Measurements from ENCODE around the gene UBE4B. TPM values are rescaled to one million over a fixed set of nuclear protein-coding genes. Genes with fewer than 3 reads are reported as not detected.
A peak's percentile ranks its signal among the peaks of the same experiment; 100 is the strongest.
"Not testable (repeated sequence)": the region's sequence is repeated elsewhere in the genome, so short reads cannot be mapped to it uniquely, and the experiment has no call there.

Gene UBE4B
- total RNA-seq, 2 donors from 2014 or later, result 62.7 to 73.3 TPM

GRCh38 chr1:10071640-10072039, 38.9 kb downstream of the UBE4B start:
- peak overlapping the region; percentile 45 for H3K27ac Mint-ChIP-seq
- WGBS, 2 experiments (ENCODE audit: insufficient coverage in 1 of 2, insufficient read length in 1 of 2), result 88 to 90% methylated on average over 3 to 4 of the region's 6 CpGs

GRCh38 chr1:10073371-10073770, 40.6 kb downstream of the UBE4B start:
- H3K9ac ChIP-seq (ENCODE audit: extremely low read depth, low read length, poor library complexity, severe bottlenecking); H3K9me3 Mint-ChIP-seq; H3K4me3 Mint-ChIP-seq; H3K4me1 ChIP-seq (ENCODE audit: control insufficient read depth, insufficient read depth, low read length); H3K27me3 ChIP-seq (ENCODE audit: control insufficient read depth, insufficient read depth, low read length, poor library complexity, severe bottlenecking); H3K4me3 ChIP-seq (ENCODE audit: low read length); H3K27ac ChIP-seq (ENCODE audit: low read depth, low read length); DNase-seq; H3K9me3 ChIP-seq (ENCODE audit: control insufficient read depth, low read length); H3K27me3 Mint-ChIP-seq (ENCODE audit: insufficient read depth); H3K4me1 Mint-ChIP-seq; H3K36me3 ChIP-seq (ENCODE audit: control insufficient read depth, insufficient read depth, low read length): not testable (repeated sequence)
- Mint-ChIP-seq H3K27ac (peak overlapping the region; percentile 3), H3K36me3 (ENCODE audit: low read depth) (peaks cover 26% of the 10 kb centered on the region)
- 83 to 92% methylated on average over 4 to 7 of the region's 7 CpGs for WGBS, 2 experiments (ENCODE audit: insufficient coverage in 1 of 2, insufficient read length in 1 of 2)

More at GRCh38 chr1:10071640-10072039, 38.9 kb downstream of the UBE4B start:
- H3K4me3 ChIP-seq (ENCODE audit: low read length), result no peak overlapping the region
- peaks cover 4% of the 10 kb centered on the region for H3K36me3 ChIP-seq (ENCODE audit: control insufficient read depth, insufficient read depth, low read length)
- no peaks in the 10 kb centered on the region for H3K27me3 ChIP-seq (ENCODE audit: control insufficient read depth, insufficient read depth, low read length, poor library complexity, severe bottlenecking)
- H3K9ac ChIP-seq (ENCODE audit: extremely low read depth, low read length, poor library complexity, severe bottlenecking), result no peak overlapping the region
- Mint-ChIP-seq H3K9me3 (no peaks in the 10 kb centered on the region), H3K4me3 (no peak overlapping the region), H3K4me1 (no peaks in the 10 kb centered on the region), H3K36me3 (ENCODE audit: low read depth) (peaks cover 22% of the 10 kb centered on the region), H3K27me3 (ENCODE audit: insufficient read depth) (no peaks in the 10 kb centered on the region)
- no peaks in the 10 kb centered on the region for H3K4me1 ChIP-seq (ENCODE audit: control insufficient read depth, insufficient read depth, low read length)
- no peak for TF ChIP-seq CTCF (conservative IDR thresholded peaks at IDR 0.05)
- no peak for DNase-seq
- no peaks in the 10 kb centered on the region for H3K9me3 ChIP-seq (ENCODE audit: control insufficient read depth, low read length)
- no peak overlapping the region for H3K27ac ChIP-seq (ENCODE audit: low read depth, low read length)

- H3K27ac Mint-ChIP-seq, result peak overlapping the region; percentile 21
- no peaks in the 10 kb centered on the region for H3K4me1 Mint-ChIP-seq
- H3K9me3 Mint-ChIP-seq, result no peaks in the 10 kb centered on the region
- H3K4me3 Mint-ChIP-seq, result no peak overlapping the region
- no peak for DNase-seq
- Histone ChIP-seq H3K36me3 (ENCODE audit: control insufficient read depth, insufficient read depth, low read length) (peaks cover 8% of the 10 kb centered on the region), H3K27ac (ENCODE audit: low read depth, low read length) (peak overlapping the region; percentile 8), H3K9ac (ENCODE audit: extremely low read depth, low read length, poor library complexity, severe bottlenecking) (no peak overlapping the region), H3K4me3 (ENCODE audit: low read length) (no peak overlapping the region), H3K9me3 (ENCODE audit: control insufficient read depth, low read length) (no peaks in the 10 kb centered on the region), H3K27me3 (ENCODE audit: control insufficient read depth, insufficient read depth, low read length, poor library complexity, severe bottlenecking) (no peaks in the 10 kb centered on the region), H3K4me1 (ENCODE audit: control insufficient read depth, insufficient read depth, low read length) (no peaks in the 10 kb centered on the region)
- no peak for TF ChIP-seq CTCF (conservative IDR thresholded peaks at IDR 0.05)
- 80 to 83% methylated on average over 5 of the region's 5 CpGs for WGBS, 2 experiments (ENCODE audit: insufficient coverage in 1 of 2, insufficient read length in 1 of 2)
- H3K27me3 Mint-ChIP-seq (ENCODE audit: insufficient read depth), result no peaks in the 10 kb centered on the region
- peaks cover 26% of the 10 kb centered on the region for H3K36me3 Mint-ChIP-seq (ENCODE audit: low read depth)
These were observed 41.5 kb downstream of the UBE4B start for GRCh38 chr1:10074059-10074851.
